Colonic mucosa (tissue), 4 donors: ENCODE measurements around the gene PRAMEF17. TPM values are rescaled to one million over a fixed set of nuclear protein-coding genes. Genes with fewer than 3 reads are reported as not detected.
"Not testable (repeated sequence)": the region's sequence is repeated elsewhere in the genome, so short reads cannot be mapped to it uniquely, and the experiment has no call there.

Experiments
- DNase-seq: peaks from one replicate; pipeline ENCODE4 v3.0.0-alpha.2; 2020
- H3K27ac ChIP-seq: fragments of 200-600 bp; one replicate; pipeline ENCODE4 v1.8.0; 2021
- H3K27me3 ChIP-seq: fragments of 200-600 bp; one replicate; pipeline ENCODE4 v1.8.0; 2021
- H3K36me3 ChIP-seq: fragments of 200-600 bp; one replicate; pipeline ENCODE4 v1.8.0; 2021
- H3K4me1 ChIP-seq: fragments of 200-600 bp; one replicate; pipeline ENCODE4 v1.8.0; 2021; ENCODE audit warnings: mild to moderate bottlenecking
- H3K4me3 ChIP-seq: fragments of 200-600 bp; one replicate; pipeline ENCODE4 v1.8.0; 2021
- H3K9ac ChIP-seq, 2 donors: one replicate each; pipeline ENCODE4 v1.7.0; 2013; ENCODE audit warnings: control low read depth in 2 of 2, low read depth in 2 of 2, low read length in 2 of 2
- H3K9me3 ChIP-seq: fragments of 200-600 bp; one replicate; pipeline ENCODE4 v1.8.0; 2021
- CTCF ChIP-seq: fragments of 200-600 bp; IDR thresholded peaks from one replicate; pipeline ENCODE4 v1.8.0; 2022; ENCODE audit warnings: antibody characterized with exemption, mild to moderate bottlenecking
- intact Hi-C: fragments of 100-400 bp; cut with DNase I; formaldehyde crosslinking; loops from one replicate; pipeline ENCODE4 v1.14.1; 2022
- total RNA-seq, 2 donors: library from RNA; stranded (reverse); fragmentation: NEBNext Ultra II Directional in 1 of 2; extraction: Animal tissue kit (Norgen Biotek cat#: 25700) in 1 of 2; gene quantifications; one replicate each; pipeline ENCODE4 v1.2.1, GENCODE V29; 2021
- donor health status: healthy.
- donor health status: DM: no; HTN: no; CAD: no.
- donor health status: DM: no; HTN: no; CAD: no.

The PRAMEF17 gene
- total RNA-seq, 2 donors from 2014 or later, result not detected

- H3K4me3 ChIP-seq, H3K9ac ChIP-seq, intact Hi-C loops, H3K9me3 ChIP-seq, H3K27me3 ChIP-seq, H3K27ac ChIP-seq, H3K4me1 ChIP-seq, DNase-seq, H3K36me3 ChIP-seq: not testable (repeated sequence)
These were observed 5.3 kb downstream of the PRAMEF17 start for GRCh38 chr1:13394761-13395160.

DNA sequence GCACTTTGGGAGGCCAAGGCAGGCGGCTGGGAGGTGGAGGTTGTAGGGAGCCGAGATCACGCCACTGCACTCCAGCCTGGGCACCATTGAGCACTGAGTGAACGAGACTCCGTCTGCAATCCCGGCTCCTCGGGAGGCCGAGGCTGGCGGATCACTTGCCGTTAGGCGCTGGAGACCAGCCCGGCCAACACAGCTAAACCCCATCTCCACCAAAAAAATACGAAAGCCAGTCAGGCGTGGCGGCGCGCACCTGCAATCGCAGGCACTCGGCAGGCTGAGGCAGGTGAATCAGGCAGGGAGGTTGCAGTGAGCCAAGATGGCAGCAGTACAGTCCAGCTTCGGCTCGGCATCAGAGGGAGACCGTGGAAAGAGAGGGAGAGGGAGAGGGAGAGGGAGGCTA is 5.9 kb downstream of the PRAMEF17 start:
- DNase-seq, H3K36me3 ChIP-seq, H3K9ac ChIP-seq, H3K4me3 ChIP-seq, H3K4me1 ChIP-seq, H3K27me3 ChIP-seq, H3K27ac ChIP-seq, intact Hi-C loops, H3K9me3 ChIP-seq: not testable (repeated sequence)

DNA sequence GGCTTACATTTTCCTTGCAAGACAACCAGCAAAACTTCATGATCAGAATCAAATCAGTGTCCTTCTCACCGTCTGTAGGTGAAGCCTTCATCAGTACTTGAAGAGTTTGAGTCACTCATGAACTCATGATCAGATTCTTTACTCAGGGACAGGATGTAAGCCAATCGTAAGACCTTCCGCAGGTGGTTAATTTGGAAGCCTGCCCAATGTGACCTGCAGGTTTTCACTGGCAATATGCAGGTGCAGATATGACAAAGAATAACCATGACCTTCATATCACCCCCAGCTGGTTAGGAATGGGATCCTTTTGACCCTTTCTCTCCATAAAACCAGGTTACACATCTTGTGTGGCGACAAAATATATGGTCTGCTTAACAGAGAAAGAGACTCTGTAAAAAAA is 18.4 kb downstream of the PRAMEF17 start:
- no peaks in the 10 kb centered on the region for H3K36me3 ChIP-seq
- no peak overlapping the region for H3K4me3 ChIP-seq
- no peak overlapping the region for H3K9ac ChIP-seq
- no peak for TF ChIP-seq CTCF
- DNase-seq, result no peak
- no peak overlapping the region for H3K27ac ChIP-seq
- intact Hi-C loops, result no loop called here
- H3K4me1 ChIP-seq, result no peaks in the 10 kb centered on the region
- no peaks in the 10 kb centered on the region for H3K27me3 ChIP-seq
- H3K9me3 ChIP-seq, result no peaks in the 10 kb centered on the region

- not testable (repeated sequence) for H3K27me3 ChIP-seq
These were observed 20.7 kb downstream of the PRAMEF17 start, which contains the start of gene PRAMEF20 for GRCh38 chr1:13410150-13410549. Gene PRAMEF20, plus strand, starts transcription at chr1:13410450. Its CDS starts 5,905 bp downstream, at chr1:13416355.

GRCh38 chr1:13430495-13430894 is 41.1 kb downstream of the PRAMEF17 start:
- intact Hi-C loops, result no loop called here
- Histone ChIP-seq H3K36me3 (no peaks in the 10 kb centered on the region), H3K27ac (no peak overlapping the region), H3K9ac (no peak overlapping the region), H3K4me3 (no peak overlapping the region), H3K4me1 (no peaks in the 10 kb centered on the region), H3K27me3 (no peaks in the 10 kb centered on the region), H3K9me3 (no peaks in the 10 kb centered on the region)
- no peak for TF ChIP-seq CTCF
- DNase-seq, result no peak

More at GRCh38 chr1:13410150-13410549, 20.7 kb downstream of the PRAMEF17 start, which contains the start of gene PRAMEF20:
- H3K27ac ChIP-seq, H3K36me3 ChIP-seq, H3K9ac ChIP-seq, DNase-seq, H3K4me1 ChIP-seq, H3K4me3 ChIP-seq, H3K9me3 ChIP-seq, intact Hi-C loops: not testable (repeated sequence)

DNA sequence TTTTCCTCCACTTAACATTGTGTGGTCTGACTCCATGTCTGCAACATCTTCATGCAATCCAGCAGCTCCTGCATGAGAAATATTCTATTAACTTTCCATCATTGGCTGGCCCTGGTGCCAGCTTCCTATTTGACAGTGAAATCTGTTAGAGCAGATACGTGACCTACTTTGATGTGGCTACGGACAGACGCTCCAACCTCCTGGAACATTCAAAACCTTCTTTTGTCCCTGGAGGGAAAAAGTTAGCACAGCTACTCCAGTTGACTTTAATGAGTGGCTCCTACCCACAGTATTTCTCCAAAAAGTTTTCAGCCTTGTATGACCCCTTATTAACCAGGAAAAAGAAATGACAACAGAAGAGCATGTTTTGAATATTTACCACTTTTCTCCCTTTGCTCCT is 42.8 kb downstream of the PRAMEF17 start:
- Histone ChIP-seq H3K9ac (no peak overlapping the region), H3K27me3 (no peaks in the 10 kb centered on the region), H3K4me1 (no peaks in the 10 kb centered on the region), H3K4me3 (no peak overlapping the region), H3K36me3 (no peaks in the 10 kb centered on the region), H3K9me3 (no peaks in the 10 kb centered on the region), H3K27ac (no peak overlapping the region)
- intact Hi-C loops, result no loop called here
- TF ChIP-seq CTCF, result no peak
- no peak for DNase-seq

- H3K9me3 ChIP-seq, H3K9ac ChIP-seq, intact Hi-C loops, H3K4me3 ChIP-seq, H3K4me1 ChIP-seq, H3K27me3 ChIP-seq, H3K27ac ChIP-seq, DNase-seq, H3K36me3 ChIP-seq: not testable (repeated sequence)
These were observed 44.4 kb downstream of the PRAMEF17 start for GRCh38 chr1:13433694-13434358.
